Activated CD4-positive, alpha-beta T cell treated with anti-CD3 and anti-CD28 coated beads, Interleukin-2, amount 50 U/mL, for 1 hour (primary cell): ENCODE data around the gene TRMT10B.
"Not testable (repeated sequence)": the region's sequence is repeated elsewhere in the genome, so short reads cannot be mapped to it uniquely, and the experiment has no call there.

Experiments
- DNase-seq: peaks from one replicate; pipeline ENCODE4 v3.0.0-alpha.2; 2020

TRMT10B gene

DNA sequence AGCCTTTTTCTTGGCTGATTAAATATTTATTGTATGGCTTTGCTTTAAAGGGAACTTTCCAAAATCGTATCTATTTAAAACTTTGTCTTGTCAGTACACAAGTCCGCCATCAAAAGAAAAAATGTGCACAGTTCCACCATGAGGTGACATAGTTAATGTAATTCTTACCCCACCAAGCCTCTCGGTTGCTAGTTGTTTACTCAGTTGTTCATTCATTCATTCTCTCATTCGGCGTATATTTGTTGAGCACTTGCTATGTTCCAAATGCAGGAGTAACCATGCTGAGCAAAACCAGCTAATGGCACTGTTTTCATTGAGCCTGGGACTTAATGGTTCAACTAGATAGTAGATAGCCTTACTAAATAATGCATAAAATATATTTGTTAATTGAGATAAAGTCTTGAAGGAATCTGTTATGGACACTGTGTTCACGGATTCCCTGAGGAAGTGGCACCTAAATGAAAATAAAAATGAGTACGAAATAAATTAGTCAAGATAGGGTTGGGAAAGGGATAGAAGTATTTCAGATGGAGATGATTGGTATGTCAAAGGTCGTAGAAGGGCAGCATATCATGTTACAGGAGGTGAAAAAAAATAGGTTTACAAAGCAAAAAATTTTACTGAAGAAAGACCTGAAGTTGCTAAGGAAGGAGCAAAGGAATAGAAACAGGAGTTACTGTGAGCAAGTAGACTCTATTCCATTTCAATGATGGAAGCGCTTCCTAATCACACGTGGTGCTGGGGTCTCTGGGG is 48.5 kb downstream of the TRMT10B start:
- DNase-seq = no peak

DNA sequence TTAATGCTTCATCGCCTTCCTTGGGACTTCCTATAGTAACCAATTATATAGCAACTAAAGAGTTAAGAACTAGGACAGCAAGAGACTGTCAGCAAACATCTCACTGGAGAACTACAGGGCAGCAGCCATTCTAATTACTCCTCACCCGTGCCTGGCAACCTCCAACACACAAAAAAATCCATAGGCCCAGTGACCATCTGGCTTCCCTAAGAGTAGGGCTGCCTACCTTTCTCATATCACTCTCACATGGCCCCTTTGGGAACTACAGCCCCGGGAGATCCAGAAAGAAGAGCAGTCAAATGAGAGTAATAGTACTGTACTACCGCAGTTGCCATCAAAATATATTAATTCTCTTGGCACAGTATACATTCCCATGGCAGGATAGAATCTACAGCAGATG is 52.7 kb downstream of the TRMT10B start:
- DNase-seq = no peak

DNA sequence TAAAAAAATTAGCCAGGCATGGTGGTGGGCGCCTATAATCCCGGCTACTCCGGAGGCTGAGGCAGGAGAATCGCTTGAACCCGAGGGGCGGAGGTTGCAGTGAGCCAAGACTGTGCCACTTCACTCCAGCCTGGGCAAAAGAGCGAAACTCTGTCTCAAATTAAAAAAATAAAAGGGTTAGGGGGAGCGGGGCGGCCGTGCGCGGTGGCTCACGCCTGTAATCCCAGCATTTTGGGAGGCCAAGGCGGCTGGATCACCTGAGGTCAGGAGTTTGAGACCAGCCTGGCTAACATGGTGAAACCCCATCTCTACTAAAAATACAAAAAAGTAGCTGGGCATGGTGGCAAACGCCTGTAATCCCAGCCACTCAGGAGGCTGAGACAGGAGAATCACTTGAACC is 56.1 kb downstream of the TRMT10B start:
- not testable (repeated sequence) for DNase-seq

DNA sequence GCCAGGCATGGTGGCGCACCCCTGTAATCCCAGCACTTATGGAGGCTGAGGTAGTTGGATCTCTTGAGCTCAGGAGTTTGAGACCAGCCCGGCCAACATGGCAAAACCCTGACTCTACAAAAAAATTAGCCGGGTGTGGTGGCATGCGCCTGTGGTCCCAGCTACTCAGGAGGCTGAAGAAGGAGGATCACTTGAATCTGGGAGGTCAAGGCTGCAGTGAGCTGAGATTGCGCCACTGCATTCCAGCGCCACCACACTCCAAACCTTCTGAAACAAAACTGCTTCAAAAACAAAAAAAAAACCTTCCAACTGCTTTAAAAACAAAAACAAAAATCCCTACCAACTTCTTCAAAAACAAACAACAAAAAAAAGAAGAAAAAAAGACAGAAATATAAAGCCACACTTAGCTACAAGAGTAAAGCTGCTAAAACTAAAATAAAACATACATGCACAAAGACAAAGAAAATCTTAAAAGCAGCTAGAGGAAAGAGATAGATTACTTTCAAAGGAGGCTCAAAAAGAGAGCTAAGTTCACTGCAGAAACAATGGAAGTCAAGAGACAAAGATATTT is 58.4 kb downstream of the TRMT10B start:
- DNase-seq = no peak

DNA sequence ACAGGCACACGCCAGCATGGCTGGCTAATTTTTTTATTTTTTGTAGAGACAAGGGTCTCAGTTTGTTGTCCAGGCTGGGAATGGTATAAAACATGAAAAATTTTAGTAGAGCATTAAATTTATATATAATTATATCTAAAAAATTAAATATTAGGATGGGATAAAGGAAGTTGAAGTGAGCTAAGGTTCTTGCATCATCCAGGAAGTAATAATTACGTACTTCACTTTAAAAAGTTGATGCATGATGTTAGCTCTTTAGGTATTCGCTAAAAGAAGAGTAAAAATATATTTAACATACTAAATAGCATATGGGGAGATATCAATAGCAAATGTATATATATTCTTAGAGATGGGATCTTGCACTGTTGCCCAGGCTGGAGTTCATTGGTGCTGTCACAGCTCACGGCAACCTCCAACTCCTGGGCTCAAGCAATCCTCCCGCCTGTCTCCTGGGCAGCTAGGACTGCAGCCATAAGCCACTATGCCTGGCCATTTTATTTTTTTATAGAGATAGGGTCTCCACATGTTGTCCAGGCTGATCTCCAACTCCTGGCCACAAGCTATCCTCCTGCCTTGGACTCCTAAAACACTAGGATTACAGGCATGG is 59.3 kb downstream of the TRMT10B start:
- no peak for DNase-seq

DNA sequence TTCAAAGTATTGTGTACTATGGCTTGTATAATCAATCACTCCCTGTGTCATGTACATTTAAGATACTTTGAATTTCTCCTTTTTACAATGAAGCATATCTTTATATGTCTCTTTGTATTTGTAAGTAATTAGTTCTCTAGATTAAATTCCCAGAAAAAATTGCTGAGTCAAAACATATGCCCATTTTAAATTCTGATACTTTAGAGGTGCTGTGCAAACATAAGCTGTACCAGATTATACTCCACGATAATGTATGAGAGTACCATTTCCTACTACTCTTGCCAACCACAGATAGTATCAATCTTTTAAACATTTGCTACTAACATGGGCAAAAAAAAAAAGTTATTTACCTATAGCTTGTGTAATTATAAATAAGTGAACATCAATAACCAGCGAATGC is 65.2 kb downstream of the TRMT10B start:
- no peak for DNase-seq

DNA sequence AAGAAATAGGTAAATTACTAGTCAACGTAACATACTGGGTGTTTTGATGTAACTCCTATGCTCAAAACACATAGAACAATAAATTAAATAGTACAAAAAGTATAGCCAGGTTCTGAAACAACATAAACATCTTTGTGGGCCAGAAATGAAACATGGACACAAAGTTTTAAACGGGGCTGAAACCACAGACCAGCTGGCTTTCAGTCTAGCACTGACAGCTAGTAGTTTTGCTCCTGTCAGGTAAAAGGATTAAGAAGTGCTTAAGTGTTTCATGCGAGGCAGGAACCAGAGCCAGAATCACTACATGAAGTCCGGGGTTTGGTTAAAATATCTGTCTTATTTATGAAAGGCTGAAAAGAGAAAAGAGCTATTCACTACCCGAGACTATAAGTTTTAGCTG is 66.5 kb downstream of the TRMT10B start:
- DNase-seq = no peak

DNA sequence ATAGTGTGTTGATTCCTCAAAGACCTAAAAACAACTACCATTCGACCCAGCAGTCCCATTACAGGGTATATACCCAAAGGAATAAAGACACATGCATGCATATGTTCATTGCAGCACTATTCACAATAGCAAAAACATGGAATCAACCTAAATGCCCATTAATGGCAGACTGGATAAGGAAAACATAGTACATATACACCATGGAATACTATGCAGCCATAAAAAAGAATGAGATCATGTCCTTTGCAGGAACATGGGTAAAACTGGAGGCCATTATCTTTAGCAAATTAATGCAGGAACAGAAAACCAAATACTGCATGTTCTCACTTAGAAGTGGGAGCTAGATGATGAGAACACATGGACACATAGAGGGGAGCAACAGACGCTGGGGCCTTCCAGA is 71.6 kb downstream of the TRMT10B start:
- not testable (repeated sequence) for DNase-seq

DNA sequence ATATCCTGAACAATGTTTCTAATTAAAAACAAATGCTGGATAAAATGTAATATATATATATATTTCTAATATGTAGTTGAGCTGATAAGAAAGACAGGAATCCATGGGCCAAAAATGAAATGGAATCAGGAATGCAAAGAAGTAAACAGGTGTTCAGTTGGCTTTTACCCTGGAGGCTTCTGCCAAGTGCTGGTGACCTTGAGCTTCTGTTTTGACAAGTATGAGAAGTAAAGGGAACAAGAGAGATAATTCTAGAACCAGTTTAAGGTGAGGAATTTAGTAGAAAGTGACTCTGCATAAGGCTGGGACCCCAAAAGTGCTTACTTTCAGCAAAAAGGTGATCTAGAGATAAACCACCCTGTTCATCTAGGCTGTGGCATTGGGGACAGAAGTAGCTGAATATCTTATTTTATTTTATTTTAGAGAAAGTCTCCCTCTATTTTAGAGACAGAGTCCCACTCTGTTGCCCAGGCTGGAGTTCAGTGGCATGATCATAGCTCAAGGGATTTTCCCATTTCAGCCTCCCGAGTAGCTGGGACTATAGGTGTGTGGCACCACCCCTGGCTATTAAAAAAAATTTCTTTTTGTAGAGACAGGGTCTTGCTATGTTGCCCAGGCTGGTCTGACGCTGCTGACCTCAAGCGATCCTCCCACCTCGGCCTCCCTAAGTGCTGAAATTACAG is 74.0 kb downstream of the TRMT10B start:
- DNase-seq = no peak
